Lung (tissue), 12 donors: ENCODE measurements around the gene DAB1. TPM values are rescaled to one million over a fixed set of nuclear protein-coding genes. Genes with fewer than 3 reads are reported as not detected.

ENCODE experiments used
- ATAC-seq: fragments of 200-7000 bp; cut with Tn5 transposase; one replicate; pipeline ENCODE4 v1.9.1; 2020; ENCODE audit warnings: moderate number of reproducible peaks; ENCODE audit not compliant: insufficient read depth, low FRiP score
- DNase-seq, 3 donors: peaks; one replicate each; pipeline ENCODE4 v3.0.0-alpha.2; 2013 to 2017
- H3K27ac ChIP-seq, 2 donors: one replicate each; pipeline ENCODE4 v1.5.1; 2013; ENCODE audit warnings: mild to moderate bottlenecking in 2 of 2, moderate library complexity in 2 of 2, control low read depth in 1 of 2, inconsistent platforms in 1 of 2, low read depth in 1 of 2, low read length in 1 of 2
- H3K27me3 ChIP-seq, 3 donors: one replicate each; pipeline ENCODE4 v1.5.1; 2013; ENCODE audit warnings: low read length in 2 of 3; ENCODE audit not compliant: control insufficient read depth in 3 of 3, insufficient read depth in 3 of 3
- H3K36me3 ChIP-seq, 4 donors: one replicate each; pipeline ENCODE4 v1.5.1; 2013; ENCODE audit warnings: low read length in 4 of 4, mild to moderate bottlenecking in 1 of 4, moderate library complexity in 1 of 4; ENCODE audit not compliant: control insufficient read depth in 4 of 4, insufficient read depth in 4 of 4
- H3K4me1 ChIP-seq, 5 donors: one replicate each; pipeline ENCODE4 v1.5.1; 2013; ENCODE audit warnings: low read length in 5 of 5, mild to moderate bottlenecking in 2 of 5, moderate library complexity in 1 of 5; ENCODE audit not compliant: control insufficient read depth in 5 of 5, insufficient read depth in 5 of 5
- H3K4me3 ChIP-seq: one replicate; pipeline ENCODE4 v1.5.1; 2013; ENCODE audit warnings: mild to moderate bottlenecking, control low read depth, moderate library complexity
- H3K9ac ChIP-seq, 2 donors: one replicate each; pipeline ENCODE4 v1.5.1; 2013; ENCODE audit warnings: low read length in 2 of 2, control low read depth in 1 of 2; ENCODE audit not compliant: insufficient read depth in 1 of 2
- H3K9me3 ChIP-seq, 4 donors: one replicate each; pipeline ENCODE4 v1.5.1; 2013; ENCODE audit warnings: low read length in 3 of 4, mild to moderate bottlenecking in 1 of 4, moderate library complexity in 1 of 4; ENCODE audit not compliant: control insufficient read depth in 4 of 4, insufficient read depth in 3 of 4
- WGBS, 2 donors: extraction: QIAGEN DNeasy Blood & Tissue Kit; methylation state at CpG; one replicate each; pipeline ENCODE4 v1.1.7; 2013; 5-methylcytosine and 5-hydroxymethylcytosine counted together
- polyA plus RNA-seq, 2 donors: library from polyadenylated mRNA; stranded (reverse); fragments of 200-250 nt; gene quantifications; one replicate each; pipeline ENCODE4 v1.2.1, GENCODE V29; 2013
- total RNA-seq, 2 donors: library from RNA; depleted of rRNA in 1 of 2; stranded (reverse); fragments of >200 nt in 1 of 2; gene quantifications; one replicate each; pipeline ENCODE4 v1.2.1, GENCODE V29; 2014 to 2021
- TF ChIP-seq, protein P1 (sequence below): IDR thresholded peaks from 2 replicates; pipeline ENCODE4 v1.5.1; 2012; ENCODE audit warnings: mild to moderate bottlenecking; ENCODE audit errors: control extremely low read depth, extremely low read depth
- donor health status: control.
- donor health status: control.
- donor health status: Bipolar disorder and iron deficiency.
- donor health status: healthy.
- donor health status: DM: yes; HTN: yes; CAD: no.

Gene DAB1
- total and polyA plus RNA-seq, 4 donors = 0.06 to 0.77 (median 0.10) TPM

DNA sequence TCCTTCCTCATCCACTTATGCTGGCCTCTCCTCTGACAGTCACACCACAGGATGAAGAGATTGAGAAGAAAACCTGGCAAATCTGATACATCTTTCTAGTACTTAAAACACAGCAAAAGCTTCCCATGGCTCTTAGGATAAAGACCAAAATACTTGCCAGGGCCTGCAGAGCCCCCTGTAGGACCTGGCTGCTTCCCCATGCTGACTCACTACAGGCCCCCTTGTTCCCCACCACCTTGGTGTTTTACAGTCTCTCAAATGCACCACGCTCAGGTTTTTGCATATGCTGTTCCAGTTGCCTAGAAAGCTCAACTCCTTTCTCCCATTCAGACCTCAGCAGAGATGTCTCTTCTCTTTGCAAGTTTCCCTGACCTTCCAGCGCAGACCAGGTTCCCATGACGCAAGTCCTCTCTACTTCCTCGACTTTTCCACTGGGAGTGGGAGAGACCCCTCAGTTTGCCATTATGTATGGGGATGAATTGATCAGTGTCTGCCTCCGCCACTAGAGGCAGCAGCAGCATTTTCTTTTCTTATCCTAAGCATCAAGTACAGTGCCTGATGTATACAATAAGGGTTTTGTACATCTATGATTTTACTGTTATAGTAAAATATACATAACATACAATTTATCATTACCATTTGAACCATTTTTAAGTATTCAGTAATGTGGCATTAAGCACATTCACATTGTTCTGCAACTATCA, 344.3 kb downstream of the DAB1 start:
- ATAC-seq (no peak), DNase-seq (no peak)
- Histone ChIP-seq H3K4me1 (no peaks in the 10 kb centered on the region), H3K27ac (no peak overlapping the region), H3K36me3 (no peaks in the 10 kb centered on the region), H3K27me3 (no peaks in the 10 kb centered on the region), H3K9me3 (no peaks in the 10 kb centered on the region), H3K4me3 (no peak overlapping the region), H3K9ac (no peak overlapping the region)
- WGBS, 2 donors = 93 to 94% methylated on average over 5 of the region's 5 CpGs
- TF ChIP-seq, protein P1, sequence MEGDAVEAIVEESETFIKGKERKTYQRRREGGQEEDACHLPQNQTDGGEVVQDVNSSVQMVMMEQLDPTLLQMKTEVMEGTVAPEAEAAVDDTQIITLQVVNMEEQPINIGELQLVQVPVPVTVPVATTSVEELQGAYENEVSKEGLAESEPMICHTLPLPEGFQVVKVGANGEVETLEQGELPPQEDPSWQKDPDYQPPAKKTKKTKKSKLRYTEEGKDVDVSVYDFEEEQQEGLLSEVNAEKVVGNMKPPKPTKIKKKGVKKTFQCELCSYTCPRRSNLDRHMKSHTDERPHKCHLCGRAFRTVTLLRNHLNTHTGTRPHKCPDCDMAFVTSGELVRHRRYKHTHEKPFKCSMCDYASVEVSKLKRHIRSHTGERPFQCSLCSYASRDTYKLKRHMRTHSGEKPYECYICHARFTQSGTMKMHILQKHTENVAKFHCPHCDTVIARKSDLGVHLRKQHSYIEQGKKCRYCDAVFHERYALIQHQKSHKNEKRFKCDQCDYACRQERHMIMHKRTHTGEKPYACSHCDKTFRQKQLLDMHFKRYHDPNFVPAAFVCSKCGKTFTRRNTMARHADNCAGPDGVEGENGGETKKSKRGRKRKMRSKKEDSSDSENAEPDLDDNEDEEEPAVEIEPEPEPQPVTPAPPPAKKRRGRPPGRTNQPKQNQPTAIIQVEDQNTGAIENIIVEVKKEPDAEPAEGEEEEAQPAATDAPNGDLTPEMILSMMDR = no peak

DNA sequence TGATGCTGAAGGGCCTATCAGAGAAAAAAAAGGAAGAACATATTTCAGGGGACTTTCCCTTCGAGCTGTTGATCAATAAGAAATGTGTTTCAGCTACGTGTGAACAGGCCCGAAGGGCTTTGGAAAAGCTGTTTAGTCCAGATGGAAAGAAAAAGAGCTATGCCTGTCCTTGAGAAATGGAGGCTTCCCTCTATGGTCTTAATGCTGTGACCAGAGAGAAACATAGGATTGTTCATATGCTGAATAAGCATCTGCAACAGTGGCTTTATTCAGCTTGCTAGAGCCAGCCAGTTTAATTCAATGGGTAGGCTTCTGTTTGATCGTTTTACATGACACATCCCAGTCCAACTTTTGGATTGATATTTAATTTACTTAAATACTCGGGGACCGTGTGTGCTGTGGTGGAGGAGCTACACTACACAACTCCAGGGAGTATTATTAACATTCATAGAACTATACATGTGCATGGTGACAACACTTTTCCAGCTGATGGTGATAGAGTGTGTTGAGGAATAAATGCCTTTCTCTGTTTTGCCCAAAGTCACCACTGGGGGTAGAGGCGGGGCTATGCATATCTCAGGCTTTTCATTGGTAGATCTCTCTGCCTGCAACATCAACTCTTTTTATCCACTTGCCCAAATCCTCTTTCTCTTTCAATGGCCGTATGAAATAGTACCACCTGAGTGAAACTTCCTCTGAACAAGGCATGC, 351.3 kb downstream of the DAB1 start:
- 88 to 90% methylated on average over 8 of the region's 8 CpGs for WGBS, 2 donors
- Histone ChIP-seq H3K36me3 (no peaks in the 10 kb centered on the region), H3K4me1 (peaks cover 0 to 5% (median 0%) of the 10 kb centered on the region in 5 donors), H3K27me3 (no peaks in the 10 kb centered on the region), H3K27ac (no peak overlapping the region), H3K4me3 (no peak overlapping the region), H3K9me3 (no peaks in the 10 kb centered on the region), H3K9ac (no peak overlapping the region)
- ATAC-seq = no peak
- TF ChIP-seq, protein P1 = no peak
- no peak for DNase-seq

DNA sequence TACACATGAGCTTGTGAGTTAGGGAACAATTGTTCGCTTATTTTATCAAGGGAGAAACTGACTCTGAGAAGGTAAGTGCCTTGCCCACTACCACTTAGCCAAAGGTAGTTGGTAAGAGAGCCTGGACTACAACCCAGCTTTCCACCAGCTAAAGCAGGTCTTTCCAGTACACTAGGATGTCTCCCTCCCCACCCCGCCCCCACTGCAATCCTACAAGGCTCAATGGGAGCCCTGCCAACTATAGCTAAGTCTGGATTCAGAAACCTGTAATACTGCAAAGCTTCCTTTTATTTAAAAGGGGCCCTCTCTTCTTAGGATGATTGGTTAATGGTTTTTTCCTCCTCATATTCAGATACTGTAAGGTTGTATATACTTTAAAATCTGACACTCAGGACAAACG, 356.0 kb downstream of the DAB1 start:
- H3K36me3 ChIP-seq = no peaks in the 10 kb centered on the region
- peaks cover 0 to 5% (median 0%) of the 10 kb centered on the region in 5 donors for H3K4me1 ChIP-seq
- H3K27me3 ChIP-seq = no peaks in the 10 kb centered on the region
- no peak for ATAC-seq
- TF ChIP-seq, protein P1 = no peak
- no peak overlapping the region for H3K27ac ChIP-seq
- WGBS, 2 donors = 67 to 81% methylated on average over 3 of the region's 3 CpGs
- no peak overlapping the region for H3K9ac ChIP-seq
- no peaks in the 10 kb centered on the region for H3K9me3 ChIP-seq
- DNase-seq = peak; percentile 68 to 84 (median 69)
- H3K4me3 ChIP-seq = no peak overlapping the region
